Activated naive CD4-positive, alpha-beta T cell treated with anti-CD3 and anti-CD28 coated beads for 36 hours (primary cell): ENCODE data around the gene TGM6. TPM values are rescaled to one million over a fixed set of nuclear protein-coding genes. Genes with fewer than 3 reads are reported as not detected.

ENCODE experiments used
- CTCF ChIA-PET: fragments of 350-600 bp; sonication (Branson Sonifier 250); formaldehyde crosslinking; loops from one replicate; lab custom pipeline; 2021; ENCODE audit warnings: antibody characterized with exemption; lab: Charles Lee
- DNase-seq: peaks from one replicate; pipeline ENCODE4 v3.0.0-alpha.2; 2020
- H3K27ac Mint-ChIP-seq: one replicate; pipeline ENCODE4 v1.8.0; 2021; ENCODE audit warnings: mild to moderate bottlenecking, mixed read lengths
- H3K27me3 Mint-ChIP-seq: one replicate; pipeline ENCODE4 v1.8.0; 2021; ENCODE audit warnings: low read depth, mixed read lengths
- H3K36me3 Mint-ChIP-seq: one replicate; pipeline ENCODE4 v1.8.0; 2021; ENCODE audit warnings: low read depth, mixed read lengths
- H3K4me1 Mint-ChIP-seq: one replicate; pipeline ENCODE4 v1.8.0; 2021; ENCODE audit warnings: low read depth, mixed read lengths
- H3K4me3 Mint-ChIP-seq: one replicate; pipeline ENCODE4 v1.8.0; 2021; ENCODE audit warnings: mild to moderate bottlenecking, moderate library complexity, mixed read lengths
- H3K9me3 Mint-ChIP-seq: one replicate; pipeline ENCODE4 v1.8.0; 2021; ENCODE audit warnings: mixed read lengths
- intact Hi-C: fragments of 100-400 bp; cut with micrococcal nuclease; formaldehyde crosslinking; loops from one replicate; pipeline ENCODE4 v1.15.1; 2023
- total RNA-seq, 2 experiments: library from RNA; stranded (reverse); gene quantifications; one replicate each; pipeline ENCODE4 v1.2.3, GENCODE V29; 2021

The TGM6 gene
- total RNA-seq, 2 experiments from 2014 or later: not detected

GRCh38 chr20:2449386-2449785, 68.7 kb downstream of the TGM6 start:
- no peak for DNase-seq
- Mint-ChIP-seq H3K9me3 (no peaks in the 10 kb centered on the region), H3K4me3 (no peak overlapping the region), H3K27ac (no peak overlapping the region), H3K27me3 (no peaks in the 10 kb centered on the region), H3K4me1 (peaks cover 19% of the 10 kb centered on the region), H3K36me3 (no peaks in the 10 kb centered on the region)
- CTCF ChIA-PET: no interaction called here
- intact Hi-C loops: no loop called here

GRCh38 chr20:2451422-2451821, 70.7 kb downstream of the TGM6 start:
- Mint-ChIP-seq H3K36me3 (no peaks in the 10 kb centered on the region), H3K4me1 (peaks cover 29% of the 10 kb centered on the region), H3K9me3 (no peaks in the 10 kb centered on the region), H3K4me3 (no peak overlapping the region), H3K27me3 (no peaks in the 10 kb centered on the region), H3K27ac (no peak overlapping the region)
- DNase-seq: no peak
- intact Hi-C loops: loop anchor here (5.0 kb wide), 2 partner anchors 349 to 484 kb away; partner anchors contain the start of gene STK35
- CTCF ChIA-PET: interaction anchor here (0.6 to 3.9 kb wide), 20 partner anchors 10 to 486 kb away, joined by 3 to 28 read pairs (median 6); partner anchors contain the start of gene SNRPB

- peaks cover 1% of the 10 kb centered on the region for H3K36me3 Mint-ChIP-seq
- H3K4me3 Mint-ChIP-seq: no peak overlapping the region
- peaks cover 37% of the 10 kb centered on the region for H3K4me1 Mint-ChIP-seq
- no peak overlapping the region for H3K27ac Mint-ChIP-seq
- no peaks in the 10 kb centered on the region for H3K9me3 Mint-ChIP-seq
- DNase-seq: peak; percentile 85
- CTCF ChIA-PET: interaction anchor here (0.6 to 3.9 kb wide), 31 partner anchors 9 to 487 kb away, joined by 3 to 28 read pairs (median 4); partner anchors contain the start of genes NOP56 and SNRPB
- no peaks in the 10 kb centered on the region for H3K27me3 Mint-ChIP-seq
- intact Hi-C loops: loop anchor here (1.0 to 5.0 kb wide), 4 partner anchors 65 to 485 kb away; partner anchors contain the start of gene STK35
Measured at GRCh38 chr20:2451939-2452732, 71.4 kb downstream of the TGM6 start.

GRCh38 chr20:2453792-2454191, 73.1 kb downstream of the TGM6 start:
- CTCF ChIA-PET: interaction anchor here (0.8 to 3.9 kb wide), 11 partner anchors 9 to 281 kb away, joined by 3 to 28 read pairs (median 6); partner anchors contain the start of gene SNRPB
- Mint-ChIP-seq H3K36me3 (peaks cover 2% of the 10 kb centered on the region), H3K27ac (no peak overlapping the region), H3K27me3 (no peaks in the 10 kb centered on the region), H3K9me3 (no peaks in the 10 kb centered on the region), H3K4me3 (no peak overlapping the region), H3K4me1 (peaks cover 46% of the 10 kb centered on the region)
- no peak for DNase-seq
- intact Hi-C loops: loop anchor here (2.0 to 5.0 kb wide), 3 partner anchors 17 to 486 kb away; partner anchors contain the start of genes SNRPB and STK35

GRCh38 chr20:2455771-2456497, 75.2 kb downstream of the TGM6 start:
- peaks cover 20% of the 10 kb centered on the region for H3K36me3 Mint-ChIP-seq
- CTCF ChIA-PET: interaction anchor here (0.5 to 2.0 kb wide), 12 partner anchors 12 to 399 kb away, joined by 3 to 11 read pairs (median 4); no protein-coding TSS in a partner anchor
- peaks cover 32% of the 10 kb centered on the region for H3K4me1 Mint-ChIP-seq
- no peaks in the 10 kb centered on the region for H3K9me3 Mint-ChIP-seq
- H3K4me3 Mint-ChIP-seq: no peak overlapping the region
- intact Hi-C loops: loop anchor here (2.0 kb wide), 1 partner anchor 15 kb away; the partner anchor contains the start of gene SNRPB
- DNase-seq: no peak
- H3K27ac Mint-ChIP-seq: no peak overlapping the region
- H3K27me3 Mint-ChIP-seq: no peaks in the 10 kb centered on the region

- intact Hi-C loops: no loop called here
- DNase-seq: no peak
- H3K27ac Mint-ChIP-seq: no peak overlapping the region
- no peaks in the 10 kb centered on the region for H3K9me3 Mint-ChIP-seq
- CTCF ChIA-PET: interaction anchor here (1.5 to 2.2 kb wide), 2 partner anchors 11 to 72 kb away, joined by 3 to 7 read pairs; partner anchors contain the start of gene SNRPB
- peaks cover 51% of the 10 kb centered on the region for H3K36me3 Mint-ChIP-seq
- no peak overlapping the region for H3K4me3 Mint-ChIP-seq
- no peaks in the 10 kb centered on the region for H3K27me3 Mint-ChIP-seq
- H3K4me1 Mint-ChIP-seq: peaks cover 36% of the 10 kb centered on the region
Measured at GRCh38 chr20:2458919-2459499, 78.3 kb downstream of the TGM6 start.

GRCh38 chr20:2459981-2460751, 79.5 kb downstream of the TGM6 start:
- peaks cover 62% of the 10 kb centered on the region for H3K36me3 Mint-ChIP-seq
- no peak for DNase-seq
- no peaks in the 10 kb centered on the region for H3K27me3 Mint-ChIP-seq
- intact Hi-C loops: no loop called here
- H3K9me3 Mint-ChIP-seq: no peaks in the 10 kb centered on the region
- peaks cover 40% of the 10 kb centered on the region for H3K4me1 Mint-ChIP-seq
- CTCF ChIA-PET: interaction anchor here (1.3 to 2.2 kb wide), 3 partner anchors 10 to 73 kb away, joined by 3 to 7 read pairs (median 4); partner anchors contain the start of gene SNRPB
- H3K4me3 Mint-ChIP-seq: no peak overlapping the region
- peak overlapping the region; percentile 6 for H3K27ac Mint-ChIP-seq

- DNase-seq: no peak
- Mint-ChIP-seq H3K9me3 (no peaks in the 10 kb centered on the region), H3K4me1 (peaks cover 38% of the 10 kb centered on the region), H3K27me3 (no peaks in the 10 kb centered on the region), H3K27ac (no peak overlapping the region), H3K36me3 (peaks cover 68% of the 10 kb centered on the region), H3K4me3 (no peak overlapping the region)
- intact Hi-C loops: no loop called here
- CTCF ChIA-PET: interaction anchor here (1.0 to 2.2 kb wide), 3 partner anchors 9 to 59 kb away, joined by 3 to 7 read pairs (median 4); partner anchors contain the start of gene SNRPB
Measured at GRCh38 chr20:2460752-2461424, 80.2 kb downstream of the TGM6 start.

GRCh38 chr20:2462484-2462883, 81.8 kb downstream of the TGM6 start:
- peaks cover 36% of the 10 kb centered on the region for H3K4me1 Mint-ChIP-seq
- H3K4me3 Mint-ChIP-seq: no peak overlapping the region
- H3K27ac Mint-ChIP-seq: no peak overlapping the region
- H3K9me3 Mint-ChIP-seq: no peaks in the 10 kb centered on the region
- DNase-seq: no peak
- H3K27me3 Mint-ChIP-seq: no peaks in the 10 kb centered on the region
- H3K36me3 Mint-ChIP-seq: peaks cover 79% of the 10 kb centered on the region
- intact Hi-C loops: no loop called here
- CTCF ChIA-PET: interaction anchor here (1.0 to 1.2 kb wide), 2 partner anchors 9 to 362 kb away, joined by 3 to 4 read pairs; no protein-coding TSS in a partner anchor

GRCh38 chr20:2463616-2464365, 83.1 kb downstream of the TGM6 start:
- peaks cover 42% of the 10 kb centered on the region for H3K4me1 Mint-ChIP-seq
- no peak overlapping the region for H3K4me3 Mint-ChIP-seq
- peaks cover 91% of the 10 kb centered on the region for H3K36me3 Mint-ChIP-seq
- DNase-seq: no peak
- H3K27me3 Mint-ChIP-seq: no peaks in the 10 kb centered on the region
- peak overlapping the region; percentile 1 for H3K27ac Mint-ChIP-seq
- CTCF ChIA-PET: interaction anchor here (0.5 to 1.5 kb wide), 3 partner anchors 11 to 58 kb away, joined by 3 to 4 read pairs (median 3); no protein-coding TSS in a partner anchor
- no peaks in the 10 kb centered on the region for H3K9me3 Mint-ChIP-seq
- intact Hi-C loops: no loop called here
